Left lung (tissue), 10 donors: Measurements from ENCODE around the gene RBMY1D. TPM values are rescaled to one million over a fixed set of nuclear protein-coding genes. Genes with fewer than 3 reads are reported as not detected.

ENCODE experiments used
- ATAC-seq: fragments of 200-7000 bp; cut with Tn5 transposase; one replicate; pipeline ENCODE4 v1.9.1; 2020; ENCODE audit warnings: moderate library complexity
- DNase-seq, 4 donors: peaks; one replicate each; pipeline ENCODE4 v3.0.0-alpha.2; 2013 to 2020
- H3K27ac ChIP-seq, 2 donors: fragments of 200-600 bp; sonication (generic) in 1 of 2; one replicate each; pipeline versions ENCODE4 v1.5.0 to v1.8.0; 2020 to 2021
- H3K27me3 ChIP-seq, 2 donors: fragments of 200-600 bp; sonication (generic) in 1 of 2; one replicate each; pipeline versions ENCODE4 v1.5.0 to v1.8.0; 2020 to 2021
- H3K36me3 ChIP-seq, 2 donors: fragments of 200-600 bp; sonication (generic) in 1 of 2; one replicate each; pipeline versions ENCODE4 v1.5.0 to v1.8.0; 2020 to 2021
- H3K4me1 ChIP-seq, 2 donors: fragments of 200-600 bp; one replicate each; pipeline ENCODE4 v1.8.0; 2021
- H3K4me3 ChIP-seq, 2 donors: fragments of 200-600 bp; sonication (generic) in 1 of 2; one replicate each; pipeline versions ENCODE4 v1.5.0 to v1.8.0; 2020 to 2021; ENCODE audit warnings: mild to moderate bottlenecking in 1 of 2
- H3K9me3 ChIP-seq, 2 donors: fragments of 200-600 bp; sonication (generic) in 1 of 2; one replicate each; pipeline versions ENCODE4 v1.5.0 to v1.8.0; 2020 to 2021
- intact Hi-C, 2 donors: fragments of 100-400 bp; cut with DNase I; formaldehyde crosslinking; loops; one replicate each; pipeline versions ENCODE4 v1.11.2 to v1.14.2; 2022
- polyA plus RNA-seq, 6 donors: library from polyadenylated mRNA; unstranded; fragments of 120-200 nt; gene quantifications; one replicate each; pipeline ENCODE4 v1.2.1, GENCODE V29; 2013; ENCODE audit not compliant: insufficient read length in 6 of 6
- total RNA-seq, 2 donors: library from RNA; stranded (reverse); fragmentation: NEBNext Ultra II Directional; extraction: Animal tissue kit (Norgen Biotek cat#: 25700); gene quantifications; one replicate each; pipeline ENCODE4 v1.2.1, GENCODE V29; 2021
- TF ChIP-seq, protein P1 (sequence below), 2 donors: fragments of 200-600 bp; sonication (generic) in 1 of 2; IDR thresholded peaks; one replicate each; pipeline versions ENCODE4 v1.5.0 to v1.8.0; 2021; ENCODE audit warnings: antibody characterized with exemption in 2 of 2
- donor health status: DM: no; HTN: yes; CAD: no.
- donor health status: DM: no; HTN: no; CAD: no.

RBMY1D gene
- total and polyA plus RNA-seq, 8 donors, result not detected

DNA sequence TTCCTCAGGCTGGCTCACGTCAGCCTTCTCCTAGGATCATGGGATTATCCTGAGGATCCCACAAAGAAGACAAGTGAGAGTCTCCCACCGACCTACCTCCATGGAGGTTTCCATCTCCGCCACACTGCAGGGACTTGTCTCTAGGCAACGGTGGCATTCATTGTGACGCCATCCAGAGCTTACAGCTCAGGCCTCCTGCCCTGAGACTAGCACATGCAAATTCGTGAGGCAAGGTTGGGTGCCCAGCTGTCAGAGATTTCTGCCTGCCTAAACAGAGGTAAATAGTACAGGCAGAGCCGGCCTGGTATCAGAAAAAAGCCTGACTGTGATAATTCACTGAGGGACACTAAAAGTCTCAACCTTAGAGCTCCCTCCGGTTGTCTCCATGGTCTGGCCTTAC, 58.0 kb downstream of the RBMY1D start:
- Histone ChIP-seq H3K36me3 (no peaks in the 10 kb centered on the region), H3K4me1 (no peaks in the 10 kb centered on the region), H3K27ac (no peak overlapping the region), H3K4me3 (no peak overlapping the region), H3K9me3 (no peaks in the 10 kb centered on the region), H3K27me3 (no peaks in the 10 kb centered on the region)
- intact Hi-C loops, result no loop called here
- TF ChIP-seq, protein P1, sequence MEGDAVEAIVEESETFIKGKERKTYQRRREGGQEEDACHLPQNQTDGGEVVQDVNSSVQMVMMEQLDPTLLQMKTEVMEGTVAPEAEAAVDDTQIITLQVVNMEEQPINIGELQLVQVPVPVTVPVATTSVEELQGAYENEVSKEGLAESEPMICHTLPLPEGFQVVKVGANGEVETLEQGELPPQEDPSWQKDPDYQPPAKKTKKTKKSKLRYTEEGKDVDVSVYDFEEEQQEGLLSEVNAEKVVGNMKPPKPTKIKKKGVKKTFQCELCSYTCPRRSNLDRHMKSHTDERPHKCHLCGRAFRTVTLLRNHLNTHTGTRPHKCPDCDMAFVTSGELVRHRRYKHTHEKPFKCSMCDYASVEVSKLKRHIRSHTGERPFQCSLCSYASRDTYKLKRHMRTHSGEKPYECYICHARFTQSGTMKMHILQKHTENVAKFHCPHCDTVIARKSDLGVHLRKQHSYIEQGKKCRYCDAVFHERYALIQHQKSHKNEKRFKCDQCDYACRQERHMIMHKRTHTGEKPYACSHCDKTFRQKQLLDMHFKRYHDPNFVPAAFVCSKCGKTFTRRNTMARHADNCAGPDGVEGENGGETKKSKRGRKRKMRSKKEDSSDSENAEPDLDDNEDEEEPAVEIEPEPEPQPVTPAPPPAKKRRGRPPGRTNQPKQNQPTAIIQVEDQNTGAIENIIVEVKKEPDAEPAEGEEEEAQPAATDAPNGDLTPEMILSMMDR (IDR thresholded peaks at IDR 0.05), result no peak
- DNase-seq (no peak), ATAC-seq (no peak)

DNA sequence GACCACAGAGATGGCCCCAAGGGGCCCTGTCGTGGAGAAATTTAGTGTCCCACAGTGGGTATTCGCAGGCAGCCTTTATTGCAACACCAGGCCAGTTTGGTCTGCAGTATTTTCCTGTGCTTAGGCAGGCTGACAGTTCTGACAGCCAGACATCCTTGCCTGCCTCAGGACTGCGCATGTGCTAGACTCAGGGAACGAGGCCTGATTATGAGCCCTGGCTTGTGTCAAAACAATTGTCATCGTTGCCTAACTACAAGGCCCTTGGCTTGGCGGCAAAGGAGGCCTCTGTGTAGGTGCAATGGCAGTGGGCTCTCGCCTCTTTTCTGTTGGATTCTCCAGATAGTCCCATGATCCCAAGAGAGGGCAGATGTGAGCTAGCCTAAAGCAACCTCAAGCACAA, 59.3 kb downstream of the RBMY1D start:
- DNase-seq (no peak), ATAC-seq (no peak)
- no peak overlapping the region for H3K27ac ChIP-seq
- no peaks in the 10 kb centered on the region for H3K27me3 ChIP-seq
- H3K9me3 ChIP-seq, result no peaks in the 10 kb centered on the region
- no peaks in the 10 kb centered on the region for H3K36me3 ChIP-seq
- H3K4me3 ChIP-seq, result no peak overlapping the region
- TF ChIP-seq, protein P1 (IDR thresholded peaks at IDR 0.05), result no peak
- H3K4me1 ChIP-seq, result no peaks in the 10 kb centered on the region
- intact Hi-C loops, result no loop called here

Other genes starting within 250 kb of the RBMY1D start
- gene RBMY1E, start 23.5 kb upstream of the RBMY1D start, total RNA-seq, result not detected
- not detected for gene RBMY1E, start 23.5 kb upstream of the RBMY1D start, polyA plus RNA-seq